ENCODE results near the gene CADPS.

Gene CADPS

DNA sequence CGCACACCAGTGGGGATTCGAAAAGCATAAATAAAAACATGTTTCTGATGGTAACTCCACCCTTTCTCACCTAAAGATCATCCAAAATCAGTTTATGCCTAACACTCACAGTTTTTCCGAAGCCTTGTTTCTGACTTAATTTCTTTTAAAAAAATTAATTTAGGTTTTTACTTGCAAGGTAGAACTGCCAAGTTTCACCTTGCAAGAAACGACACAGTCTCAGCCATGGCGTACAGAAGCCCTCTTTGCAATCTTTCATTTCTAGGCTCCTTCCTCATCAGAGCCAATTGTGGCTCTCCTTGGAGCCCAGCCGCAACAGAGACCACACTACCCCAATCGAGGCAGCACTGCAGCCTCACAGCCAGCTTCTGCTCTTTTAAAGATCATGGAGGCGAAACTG is 470.9 kb downstream of the CADPS start:
- Histone ChIP-seq H3K9ac (ENCODE audit: insufficient read length, low read depth) (no peak overlapping the region), H3K36me3 (ENCODE audit: insufficient read depth, insufficient read length, low read length) (no peaks in the 10 kb centered on the region), H3K4me1 (ENCODE audit: insufficient read depth, insufficient read length) (no peaks in the 10 kb centered on the region), H3K27me3 (ENCODE audit: insufficient read depth, insufficient read length) (peaks cover 34% of the 10 kb centered on the region), H3K4me3 (ENCODE audit: insufficient read length, low read depth) (no peak overlapping the region), H3K9me3 (ENCODE audit: insufficient read depth, low read length) (no peaks in the 10 kb centered on the region)
- DNase-seq (ENCODE audit: low read depth, low spot score): no peak
- TF ChIP-seq ZNF274 (IDR thresholded peaks at IDR 0.05; ENCODE audit: low read depth, low read length) (no peak), YY1 (IDR thresholded peaks at IDR 0.05; ENCODE audit: insufficient read depth, insufficient read length) (no peak), SUZ12 (IDR thresholded peaks at IDR 0.05; ENCODE audit: extremely low read depth, insufficient read depth, insufficient read length) (no peak)

GRCh38 chr3:62403765-62404164 is 471.5 kb downstream of the CADPS start:
- H3K9ac ChIP-seq (ENCODE audit: insufficient read length, low read depth): no peak overlapping the region
- no peaks in the 10 kb centered on the region for H3K4me1 ChIP-seq (ENCODE audit: insufficient read depth, insufficient read length)
- TF ChIP-seq SUZ12 (IDR thresholded peaks at IDR 0.05; ENCODE audit: extremely low read depth, insufficient read depth, insufficient read length) (no peak), ZNF274 (IDR thresholded peaks at IDR 0.05; ENCODE audit: low read depth, low read length) (no peak), YY1 (IDR thresholded peaks at IDR 0.05; ENCODE audit: insufficient read depth, insufficient read length) (no peak)
- DNase-seq (ENCODE audit: low read depth, low spot score): no peak
- H3K27me3 ChIP-seq (ENCODE audit: insufficient read depth, insufficient read length): peaks cover 28% of the 10 kb centered on the region
- H3K9me3 ChIP-seq (ENCODE audit: insufficient read depth, low read length): no peaks in the 10 kb centered on the region
- no peak overlapping the region for H3K4me3 ChIP-seq (ENCODE audit: insufficient read length, low read depth)
- no peaks in the 10 kb centered on the region for H3K36me3 ChIP-seq (ENCODE audit: insufficient read depth, insufficient read length, low read length)

DNA sequence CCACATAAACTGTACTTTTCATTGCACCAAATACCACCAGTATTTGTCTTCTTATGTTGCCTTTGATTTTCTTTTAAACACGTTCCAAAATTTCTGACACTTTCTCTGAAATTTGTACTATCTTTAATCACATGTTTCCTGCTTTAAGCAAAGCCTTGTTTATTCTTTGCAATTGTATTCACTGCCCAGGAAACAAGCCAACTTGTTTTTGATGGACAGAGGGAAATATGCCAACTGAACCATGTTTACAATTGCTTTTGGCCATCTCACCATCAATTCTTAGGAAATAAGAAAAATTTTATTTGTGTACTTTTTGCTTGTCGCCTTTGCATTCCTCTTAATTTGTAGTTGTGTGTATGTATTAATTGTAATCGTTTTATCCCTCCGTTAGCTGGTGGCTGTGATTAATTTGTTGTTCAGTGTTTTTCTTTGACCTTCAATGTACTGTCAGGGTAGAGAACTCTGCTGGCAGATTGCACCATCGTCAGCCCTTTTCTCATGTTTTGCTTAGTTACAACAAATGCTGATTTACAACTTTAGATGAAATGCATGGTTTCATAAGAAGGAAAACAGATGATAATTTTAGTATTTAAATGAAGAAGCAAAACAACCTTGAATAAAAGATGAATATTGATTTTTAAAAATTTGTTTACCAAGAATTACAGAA is 482.5 kb downstream of the CADPS start:
- no peak for DNase-seq (ENCODE audit: low read depth, low spot score)
- no peaks in the 10 kb centered on the region for H3K4me1 ChIP-seq (ENCODE audit: insufficient read depth, insufficient read length)
- TF ChIP-seq YY1 (IDR thresholded peaks at IDR 0.05; ENCODE audit: insufficient read depth, insufficient read length): no peak
- H3K27me3 ChIP-seq (ENCODE audit: insufficient read depth, insufficient read length): peaks cover 13% of the 10 kb centered on the region
- no peaks in the 10 kb centered on the region for H3K9me3 ChIP-seq (ENCODE audit: insufficient read depth, low read length)
- no peak overlapping the region for H3K4me3 ChIP-seq (ENCODE audit: insufficient read length, low read depth)
- H3K9ac ChIP-seq (ENCODE audit: insufficient read length, low read depth): no peak overlapping the region
- H3K36me3 ChIP-seq (ENCODE audit: insufficient read depth, insufficient read length, low read length): no peaks in the 10 kb centered on the region

DNA sequence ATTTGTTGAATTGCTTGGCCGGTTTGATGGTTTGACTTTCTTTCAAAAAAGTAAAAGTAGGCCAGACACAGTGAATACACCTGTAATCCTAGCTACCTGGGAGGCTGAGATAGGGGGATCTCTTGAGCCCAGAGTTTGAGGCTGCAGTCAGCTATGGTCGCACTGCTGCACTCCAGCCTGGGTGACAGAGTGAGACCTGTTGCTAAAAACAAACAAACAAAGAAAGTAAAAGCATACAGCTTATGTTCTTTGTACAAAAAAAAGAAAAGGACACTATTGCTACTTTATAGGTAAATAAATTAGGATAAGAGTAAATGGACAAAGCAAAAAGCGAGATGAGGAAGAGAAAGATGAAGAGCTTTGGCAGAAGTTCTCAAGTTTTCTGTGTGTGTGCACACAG is 488.0 kb downstream of the CADPS start:
- Histone ChIP-seq H3K27me3 (ENCODE audit: insufficient read depth, insufficient read length) (peaks cover 21% of the 10 kb centered on the region), H3K9me3 (ENCODE audit: insufficient read depth, low read length) (no peaks in the 10 kb centered on the region), H3K9ac (ENCODE audit: insufficient read length, low read depth) (no peak overlapping the region), H3K36me3 (ENCODE audit: insufficient read depth, insufficient read length, low read length) (no peaks in the 10 kb centered on the region), H3K4me1 (ENCODE audit: insufficient read depth, insufficient read length) (no peaks in the 10 kb centered on the region), H3K4me3 (ENCODE audit: insufficient read length, low read depth) (no peak overlapping the region)
- DNase-seq (ENCODE audit: low read depth, low spot score): no peak
- no peak for TF ChIP-seq ZNF274 (IDR thresholded peaks at IDR 0.05; ENCODE audit: low read depth, low read length)
- no peak for TF ChIP-seq YY1 (IDR thresholded peaks at IDR 0.05; ENCODE audit: insufficient read depth, insufficient read length)
- no peak for TF ChIP-seq SUZ12 (IDR thresholded peaks at IDR 0.05; ENCODE audit: extremely low read depth, insufficient read depth, insufficient read length)

DNA sequence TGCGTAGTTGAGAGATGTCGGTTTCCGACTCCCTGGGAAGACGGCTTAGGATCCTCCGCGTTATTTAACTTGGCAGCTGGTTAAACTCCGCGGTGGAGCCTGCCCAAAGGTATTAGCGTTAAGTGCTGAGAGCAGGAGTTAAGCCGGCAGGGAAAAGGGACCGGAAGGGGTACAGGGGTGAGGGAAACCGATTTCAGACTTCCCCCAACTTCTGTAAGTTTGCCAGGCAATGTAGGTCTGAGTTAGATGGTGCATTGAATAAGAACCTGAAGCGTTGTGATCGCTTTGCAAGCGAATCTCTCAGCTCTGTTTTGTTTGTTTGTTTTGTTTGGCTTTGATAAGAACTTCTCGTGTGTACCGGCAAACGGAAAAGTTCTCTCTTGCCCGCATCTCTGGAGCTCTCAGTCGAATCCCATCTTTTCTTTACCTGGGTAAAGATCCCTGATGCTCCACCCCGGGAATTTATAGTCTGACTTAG is 495.9 kb downstream of the CADPS start:
- TF ChIP-seq ZNF274 (IDR thresholded peaks at IDR 0.05; ENCODE audit: low read depth, low read length): no peak
- TF ChIP-seq YY1 (IDR thresholded peaks at IDR 0.05; ENCODE audit: insufficient read depth, insufficient read length): no peak
- TF ChIP-seq SUZ12 (IDR thresholded peaks at IDR 0.05; ENCODE audit: extremely low read depth, insufficient read depth, insufficient read length): peak; percentile 57
- Histone ChIP-seq H3K27me3 (ENCODE audit: insufficient read depth, insufficient read length) (peaks cover 91% of the 10 kb centered on the region), H3K4me3 (ENCODE audit: insufficient read length, low read depth) (no peak overlapping the region), H3K9me3 (ENCODE audit: insufficient read depth, low read length) (peaks cover 8% of the 10 kb centered on the region; the same call in 1 of the 2 replicates), H3K9ac (ENCODE audit: insufficient read length, low read depth) (no peak overlapping the region), H3K36me3 (ENCODE audit: insufficient read depth, insufficient read length, low read length) (no peaks in the 10 kb centered on the region), H3K4me1 (ENCODE audit: insufficient read depth, insufficient read length) (peaks cover 5% of the 10 kb centered on the region)
- no peak for DNase-seq (ENCODE audit: low read depth, low spot score)

DNA sequence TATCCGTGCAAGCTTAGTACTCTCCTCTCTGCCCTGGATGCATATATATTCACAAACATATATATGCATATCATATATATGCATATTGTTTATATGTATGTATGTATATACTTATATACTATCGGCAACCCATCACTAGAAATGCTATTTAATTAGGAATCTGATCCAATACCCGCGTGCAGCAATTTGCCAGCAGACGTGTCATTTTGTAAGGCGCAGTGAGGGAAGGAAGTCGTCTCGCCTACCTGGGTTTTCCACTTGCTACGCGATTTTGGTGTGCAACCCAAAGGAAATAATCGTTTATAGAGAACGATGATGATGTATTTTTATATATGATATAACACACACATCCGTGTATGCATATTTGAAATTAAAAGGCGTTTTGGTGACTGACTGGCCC is 496.3 kb downstream of the CADPS start:
- TF ChIP-seq SUZ12 (IDR thresholded peaks at IDR 0.05; ENCODE audit: extremely low read depth, insufficient read depth, insufficient read length) (no peak), ZNF274 (IDR thresholded peaks at IDR 0.05; ENCODE audit: low read depth, low read length) (no peak), YY1 (IDR thresholded peaks at IDR 0.05; ENCODE audit: insufficient read depth, insufficient read length) (no peak)
- Histone ChIP-seq H3K36me3 (ENCODE audit: insufficient read depth, insufficient read length, low read length) (no peaks in the 10 kb centered on the region), H3K27me3 (ENCODE audit: insufficient read depth, insufficient read length) (peaks cover 95% of the 10 kb centered on the region), H3K4me3 (ENCODE audit: insufficient read length, low read depth) (peak overlapping the region; percentile 12), H3K4me1 (ENCODE audit: insufficient read depth, insufficient read length) (peaks cover 7% of the 10 kb centered on the region), H3K9ac (ENCODE audit: insufficient read length, low read depth) (no peak overlapping the region), H3K9me3 (ENCODE audit: insufficient read depth, low read length) (peaks cover 8% of the 10 kb centered on the region; the same call in 1 of the 2 replicates)
- no peak for DNase-seq (ENCODE audit: low read depth, low spot score)

- Histone ChIP-seq H3K36me3 (ENCODE audit: insufficient read depth, insufficient read length, low read length) (no peaks in the 10 kb centered on the region), H3K27me3 (ENCODE audit: insufficient read depth, insufficient read length) (peaks cover 98% of the 10 kb centered on the region), H3K9me3 (ENCODE audit: insufficient read depth, low read length) (peaks cover 8% of the 10 kb centered on the region; the same call in 1 of the 2 replicates), H3K4me1 (ENCODE audit: insufficient read depth, insufficient read length) (peaks cover 10% of the 10 kb centered on the region), H3K9ac (ENCODE audit: insufficient read length, low read depth) (peak overlapping the region; percentile 25), H3K4me3 (ENCODE audit: insufficient read length, low read depth) (peak overlapping the region; percentile 12)
- no peak for DNase-seq (ENCODE audit: low read depth, low spot score)
- TF ChIP-seq SUZ12 (IDR thresholded peaks at IDR 0.05; ENCODE audit: extremely low read depth, insufficient read depth, insufficient read length) (peak; percentile 22), ZNF274 (IDR thresholded peaks at IDR 0.05; ENCODE audit: low read depth, low read length) (no peak), YY1 (IDR thresholded peaks at IDR 0.05; ENCODE audit: insufficient read depth, insufficient read length) (no peak)
Observed at GRCh38 chr3:62378311-62378789, 496.9 kb downstream of the CADPS start.
